Pancreas (tissue), 10 donors: ENCODE results near the gene APC2. TPM values are rescaled to one million over a fixed set of nuclear protein-coding genes. Genes with fewer than 3 reads are reported as not detected.
"Not testable (repeated sequence)": the region's sequence is repeated elsewhere in the genome, so short reads cannot be mapped to it uniquely, and the experiment has no call there.

ENCODE experiments used
- ATAC-seq, 4 donors: fragments of 200-7000 bp; cut with Tn5 transposase; one replicate each; pipeline versions ENCODE4 v1.8.0 to v1.9.1; 2020; ENCODE audit warnings: mild to moderate bottlenecking in 4 of 4, moderate library complexity in 4 of 4
- DNase-seq, 6 donors: peaks; one replicate each; pipeline ENCODE4 v3.0.0-alpha.2; 2020
- FAIRE-seq: peaks from 2 replicates; lab custom pipeline; 2012; peaks lifted over from hg19 to GRCh38; lab: Jason Lieb, UNC
- H3K27ac ChIP-seq, 4 donors: fragments of 200-600 bp; sonication (generic); 1 replicate in 3 of 4; 2 replicates in 1 of 4; pipeline versions ENCODE4 v1.5.0 to v1.8.0; 2020
- H3K27me3 ChIP-seq, 4 donors: fragments of 200-600 bp; one replicate each; pipeline ENCODE4 v1.8.0; 2021
- H3K36me3 ChIP-seq, 3 donors: fragments of 200-600 bp; sonication (generic) in 1 of 3; one replicate each; pipeline versions ENCODE4 v1.5.0 to v1.8.0; 2020 to 2021
- H3K4me1 ChIP-seq, 3 donors: fragments of 200-600 bp; one replicate each; pipeline ENCODE4 v1.8.0; 2021
- H3K4me3 ChIP-seq, 4 donors: fragments of 200-600 bp; sonication (generic) in 2 of 4; one replicate each; pipeline versions ENCODE4 v1.5.0 to v1.8.0; 2020 to 2021
- H3K9me3 ChIP-seq, 4 donors: fragments of 200-600 bp; one replicate each; pipeline ENCODE4 v1.8.0; 2021
- WGBS, 2 donors: extraction: QIAGEN DNeasy Blood & Tissue Kit; methylation state at CpG; one replicate each; pipeline ENCODE4 v1.1.7; 2013; 5-methylcytosine and 5-hydroxymethylcytosine counted together
- intact Hi-C, 3 donors: fragments of 100-400 bp; cut with DNase I; formaldehyde crosslinking; loops; one replicate each; pipeline versions ENCODE4 v1.11.1 to v1.14.2; 2022
- polyA plus RNA-seq, 2 donors: library from polyadenylated mRNA; stranded (reverse); fragments of 200-250 nt; gene quantifications; one replicate each; pipeline ENCODE4 v1.2.3, GENCODE V29; 2013
- total RNA-seq, 6 donors: library from RNA; stranded (reverse); fragmentation: NEBNext Ultra II Directional in 4 of 6; extraction: Animal tissue kit (Norgen Biotek cat#: 25700) in 4 of 6; gene quantifications; one replicate each; pipeline versions ENCODE4 v1.2.1 to v1.2.4, GENCODE V29; 2021 to 2023
- TF ChIP-seq, protein P1 (sequence below), 4 donors: fragments of 200-600 bp; sonication (generic) in 3 of 4; IDR thresholded peaks; one replicate each; pipeline versions ENCODE4 v1.5.0 to v1.8.0; 2021; ENCODE audit warnings: antibody characterized with exemption in 4 of 4
- donor health status: healthy with polysubstance abuse.
- donor health status: DM: no; HTN: no; CAD: no; lungs with moderate emphysema.
- donor health status: DM: no; HTN: no; CAD: no.
- donor health status: control.
- donor health status: control.
- donor health status: Bipolar disorder and iron deficiency.
- donor health status: DM: yes; HTN: yes; CAD: no.
- donor health status: DM: no; HTN: no; CAD: no.
- donor health status: DM: no; HTN: no; CAD: no.
- donor health status: DM: yes; HTN: yes; CAD: no.

The APC2 gene
- total and polyA plus RNA-seq, 8 donors, result 0.04 to 0.27 (median 0.06) TPM; not detected in 1

DNA sequence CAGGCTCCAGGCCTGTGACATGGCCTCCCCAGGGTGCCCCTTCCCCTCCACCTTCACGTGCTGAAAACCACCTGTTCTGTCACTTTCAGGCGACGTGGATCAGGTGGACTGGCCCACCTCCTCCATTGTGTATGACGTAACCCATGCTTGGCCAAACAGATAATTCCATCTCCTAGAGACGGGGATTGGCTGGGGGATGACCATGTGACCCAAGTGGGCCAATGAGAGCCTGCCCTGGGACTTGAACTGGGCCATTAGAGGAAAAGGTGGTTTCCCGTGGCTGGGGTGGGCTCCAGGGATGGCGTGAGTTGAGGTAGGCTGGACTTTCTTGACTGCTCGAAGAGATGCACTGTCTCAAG lies 66.5 kb downstream of the APC2 start:
- Histone ChIP-seq H3K36me3 (no peaks in the 10 kb centered on the region), H3K27me3 (no peaks in the 10 kb centered on the region), H3K27ac (no peak overlapping the region), H3K4me1 (no peaks in the 10 kb centered on the region), H3K4me3 (no peak overlapping the region), H3K9me3 (no peaks in the 10 kb centered on the region)
- WGBS, 2 donors, result 73 to 81% methylated on average over 8 of the region's 8 CpGs
- DNase-seq (no peak), ATAC-seq (no peak), FAIRE-seq (no peak)
- intact Hi-C loops, result loop anchor here in 1 of 3 donors (10.0 kb wide), 1 partner anchor 72 kb away; no protein-coding TSS in a partner anchor
- TF ChIP-seq, protein P1, sequence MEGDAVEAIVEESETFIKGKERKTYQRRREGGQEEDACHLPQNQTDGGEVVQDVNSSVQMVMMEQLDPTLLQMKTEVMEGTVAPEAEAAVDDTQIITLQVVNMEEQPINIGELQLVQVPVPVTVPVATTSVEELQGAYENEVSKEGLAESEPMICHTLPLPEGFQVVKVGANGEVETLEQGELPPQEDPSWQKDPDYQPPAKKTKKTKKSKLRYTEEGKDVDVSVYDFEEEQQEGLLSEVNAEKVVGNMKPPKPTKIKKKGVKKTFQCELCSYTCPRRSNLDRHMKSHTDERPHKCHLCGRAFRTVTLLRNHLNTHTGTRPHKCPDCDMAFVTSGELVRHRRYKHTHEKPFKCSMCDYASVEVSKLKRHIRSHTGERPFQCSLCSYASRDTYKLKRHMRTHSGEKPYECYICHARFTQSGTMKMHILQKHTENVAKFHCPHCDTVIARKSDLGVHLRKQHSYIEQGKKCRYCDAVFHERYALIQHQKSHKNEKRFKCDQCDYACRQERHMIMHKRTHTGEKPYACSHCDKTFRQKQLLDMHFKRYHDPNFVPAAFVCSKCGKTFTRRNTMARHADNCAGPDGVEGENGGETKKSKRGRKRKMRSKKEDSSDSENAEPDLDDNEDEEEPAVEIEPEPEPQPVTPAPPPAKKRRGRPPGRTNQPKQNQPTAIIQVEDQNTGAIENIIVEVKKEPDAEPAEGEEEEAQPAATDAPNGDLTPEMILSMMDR (IDR thresholded peaks at IDR 0.05), result no peak

DNA sequence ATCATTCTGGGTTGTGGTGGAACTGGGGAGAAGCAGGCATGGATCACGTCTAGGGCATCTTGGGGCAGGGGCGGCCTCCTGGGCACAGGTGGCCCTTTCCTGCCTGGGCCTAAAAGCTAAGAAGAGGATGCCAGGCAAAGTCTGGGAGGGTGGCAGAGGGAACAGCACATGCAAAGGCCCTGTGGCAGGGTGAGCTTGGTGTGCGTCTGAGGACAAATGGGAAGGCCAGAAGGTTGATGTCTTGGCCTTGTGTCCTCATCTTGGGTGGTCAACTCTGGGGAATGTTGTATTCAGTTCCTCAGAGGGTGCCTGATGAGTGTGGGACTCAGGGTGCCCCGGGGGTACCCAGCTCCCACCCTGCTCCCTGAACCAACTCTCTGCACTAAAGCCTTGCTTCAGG lies 68.5 kb downstream of the APC2 start:
- intact Hi-C loops, result loop anchor here in 1 of 3 donors (10.0 kb wide), 1 partner anchor 74 kb away; no protein-coding TSS in a partner anchor
- H3K36me3 ChIP-seq, result no peaks in the 10 kb centered on the region
- H3K4me3 ChIP-seq, result no peak overlapping the region
- ATAC-seq (no peak), DNase-seq (no peak), FAIRE-seq (no peak)
- 79 to 92% methylated on average over 4 of the region's 4 CpGs for WGBS, 2 donors
- H3K4me1 ChIP-seq, result no peaks in the 10 kb centered on the region
- H3K9me3 ChIP-seq, result no peaks in the 10 kb centered on the region
- TF ChIP-seq, protein P1 (IDR thresholded peaks at IDR 0.05), result no peak
- H3K27me3 ChIP-seq, result peaks cover 0 to 5% (median 1%) of the 10 kb centered on the region in 4 donors
- H3K27ac ChIP-seq, result no peak overlapping the region

DNA sequence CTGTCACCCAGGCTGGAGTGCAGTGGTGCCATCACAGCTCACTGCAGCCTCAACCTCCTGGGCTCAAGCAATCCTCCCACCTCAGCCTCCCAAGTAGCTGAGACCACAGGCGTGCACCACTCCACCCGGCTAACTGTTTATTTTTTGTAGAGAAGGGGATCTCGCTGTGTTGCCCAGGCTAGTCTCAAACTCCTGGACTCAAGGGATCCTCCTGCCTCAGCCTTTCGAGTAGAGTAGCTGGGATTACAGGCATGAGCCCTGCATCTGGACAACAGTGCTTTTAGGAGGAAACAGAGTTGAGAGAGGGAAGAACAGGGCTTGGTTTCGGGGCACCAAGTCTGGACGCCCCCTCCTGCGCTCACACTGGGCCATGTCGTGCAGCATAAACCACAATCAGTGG lies 69.9 kb downstream of the APC2 start:
- intact Hi-C loops, result loop anchor here in 1 of 3 donors (10.0 kb wide), 1 partner anchor 75 kb away; no protein-coding TSS in a partner anchor
- H3K4me3 ChIP-seq, H3K9me3 ChIP-seq, FAIRE-seq, DNase-seq, H3K36me3 ChIP-seq, ATAC-seq, H3K4me1 ChIP-seq, H3K27me3 ChIP-seq, H3K27ac ChIP-seq: not testable (repeated sequence)
- 72 to 87% methylated on average over 8 of the region's 8 CpGs for WGBS, 2 donors

DNA sequence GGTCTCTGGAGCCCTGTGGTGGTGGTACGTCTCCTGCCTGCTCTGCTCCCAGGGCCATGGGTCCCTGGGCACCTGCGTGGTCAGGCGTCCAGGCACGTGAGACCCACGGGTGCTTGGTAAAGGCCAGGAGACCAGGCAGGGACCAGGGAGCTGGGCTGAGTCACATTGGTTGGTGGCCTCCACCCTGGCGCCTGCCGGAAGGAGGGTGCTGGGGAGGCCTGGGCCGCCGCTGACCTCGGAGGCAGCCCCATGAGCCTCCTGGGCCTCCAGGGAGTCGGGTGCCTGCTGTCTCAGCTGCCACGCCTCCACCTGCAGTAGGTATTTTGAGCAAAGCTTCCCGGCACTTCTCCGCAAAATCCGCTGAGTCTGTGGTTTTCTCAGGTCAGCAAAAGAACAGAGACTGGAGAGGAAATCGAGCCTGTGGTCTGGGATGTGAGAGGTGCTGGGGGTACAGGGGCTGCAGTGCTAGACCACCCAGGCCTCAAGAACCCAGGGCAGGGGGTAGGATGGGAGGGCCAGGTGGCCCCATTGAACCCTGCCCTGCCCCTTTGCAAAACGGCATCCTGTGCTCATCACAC lies 70.4 kb downstream of the APC2 start:
- ATAC-seq (no peak), FAIRE-seq (no peak), DNase-seq (no peak)
- H3K36me3 ChIP-seq, result no peaks in the 10 kb centered on the region
- H3K27me3 ChIP-seq, result peaks cover 0 to 7% (median 2%) of the 10 kb centered on the region in 4 donors
- TF ChIP-seq, protein P1 (IDR thresholded peaks at IDR 0.05), result no peak
- no peaks in the 10 kb centered on the region for H3K9me3 ChIP-seq
- no peak overlapping the region for H3K4me3 ChIP-seq
- no peaks in the 10 kb centered on the region for H3K4me1 ChIP-seq
- intact Hi-C loops, result no loop called here
- H3K27ac ChIP-seq, result no peak overlapping the region
- WGBS, 2 donors, result 61 to 74% methylated on average over 17 of the region's 17 CpGs

DNA sequence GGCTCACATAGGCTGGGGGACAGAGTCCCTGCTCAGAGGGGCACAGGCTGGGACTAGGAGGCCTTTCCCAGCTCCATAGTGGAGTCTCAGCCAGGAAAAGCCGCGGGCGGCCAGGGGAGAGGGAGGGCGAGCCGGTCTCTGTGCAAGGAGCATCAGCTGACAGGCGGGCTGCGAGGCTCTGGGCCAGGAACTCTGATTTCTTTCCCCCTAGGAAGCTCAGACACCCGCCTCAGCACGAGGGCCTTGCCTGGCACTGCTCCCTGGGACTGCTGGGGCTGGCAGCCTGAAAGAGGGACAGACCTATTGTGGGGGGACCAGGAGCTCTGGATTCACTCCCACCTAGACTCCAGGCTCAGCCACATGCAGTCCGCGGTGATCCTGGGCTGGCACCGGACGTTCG lies 71.7 kb downstream of the APC2 start:
- ATAC-seq, result no peak
- no peak overlapping the region for H3K27ac ChIP-seq
- 72 to 78% methylated on average over 14 of the region's 14 CpGs for WGBS, 2 donors
- FAIRE-seq, result no peak
- H3K36me3 ChIP-seq, result no peaks in the 10 kb centered on the region
- intact Hi-C loops, result no loop called here
- H3K27me3 ChIP-seq, result peaks cover 0 to 10% (median 2%) of the 10 kb centered on the region in 4 donors
- no peaks in the 10 kb centered on the region for H3K4me1 ChIP-seq
- no peaks in the 10 kb centered on the region for H3K9me3 ChIP-seq
- no peak for DNase-seq
- no peak overlapping the region for H3K4me3 ChIP-seq
- TF ChIP-seq, protein P1 (IDR thresholded peaks at IDR 0.05), result no peak
